AG10803 (cell line): ENCODE data around the gene PIGQ.

Experiments used
- DNase-seq: peaks from one replicate; pipeline ENCODE4 v3.0.0; 2010; ENCODE audit warnings: low read depth
- H3K4me3 ChIP-seq: 2 replicates; pipeline ENCODE4 v1.5.1; 2011; ENCODE audit warnings: mild to moderate bottlenecking, low read length, control low read depth
- TF ChIP-seq, protein P1 (sequence below): conservative IDR thresholded peaks from 2 replicates; pipeline ENCODE4 v1.5.1; 2011; ENCODE audit warnings: mild to moderate bottlenecking, low read length, control low read depth, inconsistent platforms

The PIGQ gene

DNA sequence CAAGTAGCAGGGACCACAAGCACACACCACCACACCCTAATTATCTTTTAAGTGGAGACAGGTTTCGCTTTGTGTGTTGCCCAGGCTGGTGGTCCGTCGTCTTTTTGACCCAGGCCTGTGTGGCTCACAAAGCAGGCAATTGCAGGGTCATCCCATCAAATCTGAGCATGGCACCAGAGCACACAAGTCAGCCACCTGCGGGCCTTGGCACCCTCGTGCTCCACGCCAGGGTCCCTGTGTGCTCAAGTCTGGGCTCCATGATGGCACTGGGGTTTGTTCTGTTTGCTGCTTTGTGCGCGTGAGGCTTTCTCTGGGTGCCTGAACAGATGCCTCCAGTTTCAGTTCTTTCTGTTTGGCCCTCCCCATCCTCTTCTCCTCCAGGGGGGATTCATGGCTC, 44.6 kb upstream of the PIGQ start:
- no peak overlapping the region for H3K4me3 ChIP-seq
- TF ChIP-seq, protein P1, sequence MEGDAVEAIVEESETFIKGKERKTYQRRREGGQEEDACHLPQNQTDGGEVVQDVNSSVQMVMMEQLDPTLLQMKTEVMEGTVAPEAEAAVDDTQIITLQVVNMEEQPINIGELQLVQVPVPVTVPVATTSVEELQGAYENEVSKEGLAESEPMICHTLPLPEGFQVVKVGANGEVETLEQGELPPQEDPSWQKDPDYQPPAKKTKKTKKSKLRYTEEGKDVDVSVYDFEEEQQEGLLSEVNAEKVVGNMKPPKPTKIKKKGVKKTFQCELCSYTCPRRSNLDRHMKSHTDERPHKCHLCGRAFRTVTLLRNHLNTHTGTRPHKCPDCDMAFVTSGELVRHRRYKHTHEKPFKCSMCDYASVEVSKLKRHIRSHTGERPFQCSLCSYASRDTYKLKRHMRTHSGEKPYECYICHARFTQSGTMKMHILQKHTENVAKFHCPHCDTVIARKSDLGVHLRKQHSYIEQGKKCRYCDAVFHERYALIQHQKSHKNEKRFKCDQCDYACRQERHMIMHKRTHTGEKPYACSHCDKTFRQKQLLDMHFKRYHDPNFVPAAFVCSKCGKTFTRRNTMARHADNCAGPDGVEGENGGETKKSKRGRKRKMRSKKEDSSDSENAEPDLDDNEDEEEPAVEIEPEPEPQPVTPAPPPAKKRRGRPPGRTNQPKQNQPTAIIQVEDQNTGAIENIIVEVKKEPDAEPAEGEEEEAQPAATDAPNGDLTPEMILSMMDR = no peak
- DNase-seq = no peak

DNA sequence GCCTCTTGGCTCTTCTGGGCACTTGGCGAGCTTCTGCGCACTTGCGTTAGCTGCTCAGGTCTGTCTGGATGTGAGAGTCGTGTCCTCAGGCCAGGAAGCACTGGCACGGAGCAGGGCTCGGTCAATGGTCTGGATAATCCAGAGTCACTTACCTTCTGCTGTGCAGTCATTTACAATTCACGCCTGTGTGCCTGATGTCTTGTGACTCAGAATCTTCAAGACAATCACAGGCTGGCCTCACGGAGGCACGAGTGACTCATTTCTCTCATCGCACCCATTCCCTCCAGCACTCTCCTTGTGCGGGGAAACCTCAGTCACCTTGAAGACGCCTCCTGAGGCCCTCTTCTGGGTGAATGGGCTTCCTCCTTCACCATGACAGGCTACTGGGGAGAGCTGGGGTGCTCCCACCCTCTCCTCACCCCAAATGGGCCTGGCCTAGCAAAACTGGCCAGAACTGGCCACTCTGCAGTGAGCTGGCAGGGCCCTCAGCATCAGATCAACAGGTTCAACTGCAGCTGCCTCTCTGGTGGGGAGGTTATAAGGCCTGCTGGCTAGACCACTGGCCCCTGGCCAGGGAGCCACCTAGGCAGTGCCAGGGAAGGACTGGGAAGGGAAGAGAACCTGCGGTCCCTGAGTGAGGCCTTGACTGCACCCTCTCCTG, 44.1 kb upstream of the PIGQ start:
- peak; percentile 82 for DNase-seq
- H3K4me3 ChIP-seq = peak overlapping the region; percentile 80

GRCh38 chr16:526181-527014, 43.4 kb upstream of the PIGQ start:
- DNase-seq = peak; percentile 40
- peak overlapping the region; percentile 80 for H3K4me3 ChIP-seq
- TF ChIP-seq, protein P1 = no peak

More for the DNA sequence above, 44.1 kb upstream of the PIGQ start:
- TF ChIP-seq, protein P1 = no peak

DNA sequence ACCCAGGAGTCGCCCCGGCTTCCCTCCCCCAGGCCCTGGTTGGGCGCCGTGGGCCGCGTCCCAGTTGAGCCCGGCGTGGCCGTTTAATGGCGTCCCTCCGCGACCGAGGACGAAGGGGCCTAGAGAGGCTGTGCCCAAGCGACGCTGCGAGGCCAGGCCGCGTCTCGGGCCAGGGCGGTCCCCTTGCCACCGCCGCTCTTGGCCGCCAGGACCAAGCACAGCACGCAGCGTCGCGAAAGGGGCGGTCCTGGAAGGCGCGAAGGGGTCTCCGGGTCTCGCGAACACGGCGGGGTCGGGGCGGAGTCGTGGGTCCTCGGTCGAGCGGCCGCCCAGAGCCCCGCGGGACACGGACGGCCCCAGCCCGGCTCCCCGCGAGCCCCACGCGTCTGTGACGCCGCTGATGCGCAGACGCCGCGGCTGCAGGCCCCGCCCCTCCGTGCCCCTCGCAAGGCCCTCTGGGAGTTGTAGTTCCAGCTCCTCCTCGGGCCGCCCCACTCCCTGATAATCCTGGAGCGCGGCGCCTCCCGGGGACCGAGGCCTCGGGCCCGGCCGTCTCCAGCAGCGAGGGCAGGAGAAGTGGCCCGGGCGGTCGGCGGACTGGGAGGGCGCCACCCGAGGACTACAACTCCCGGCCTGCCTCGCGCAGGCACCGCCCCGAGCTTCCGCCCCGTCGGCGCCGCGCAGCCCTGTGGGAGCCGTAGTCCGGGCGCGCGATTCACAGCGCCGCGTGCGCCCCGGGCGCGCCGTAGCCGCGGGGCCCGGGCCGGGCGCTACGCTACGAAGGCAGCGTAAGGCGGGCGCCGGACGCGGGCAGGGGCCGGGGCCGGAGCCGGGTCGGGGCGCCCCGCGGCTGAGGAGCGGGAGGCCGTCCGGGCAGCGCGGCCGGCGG, 42.5 kb upstream of the PIGQ start, which contains the start of gene CAPN15:
Gene CAPN15, plus strand, starts transcription at position 698 of the 889 bp plus-strand sequence. CDS start 19,127 bp downstream, outside the sequence.
- TF ChIP-seq, protein P1 = no peak
- H3K4me3 ChIP-seq = peak within 1 kb of the TSS; percentile 80
- DNase-seq = peak; percentile 83

DNA sequence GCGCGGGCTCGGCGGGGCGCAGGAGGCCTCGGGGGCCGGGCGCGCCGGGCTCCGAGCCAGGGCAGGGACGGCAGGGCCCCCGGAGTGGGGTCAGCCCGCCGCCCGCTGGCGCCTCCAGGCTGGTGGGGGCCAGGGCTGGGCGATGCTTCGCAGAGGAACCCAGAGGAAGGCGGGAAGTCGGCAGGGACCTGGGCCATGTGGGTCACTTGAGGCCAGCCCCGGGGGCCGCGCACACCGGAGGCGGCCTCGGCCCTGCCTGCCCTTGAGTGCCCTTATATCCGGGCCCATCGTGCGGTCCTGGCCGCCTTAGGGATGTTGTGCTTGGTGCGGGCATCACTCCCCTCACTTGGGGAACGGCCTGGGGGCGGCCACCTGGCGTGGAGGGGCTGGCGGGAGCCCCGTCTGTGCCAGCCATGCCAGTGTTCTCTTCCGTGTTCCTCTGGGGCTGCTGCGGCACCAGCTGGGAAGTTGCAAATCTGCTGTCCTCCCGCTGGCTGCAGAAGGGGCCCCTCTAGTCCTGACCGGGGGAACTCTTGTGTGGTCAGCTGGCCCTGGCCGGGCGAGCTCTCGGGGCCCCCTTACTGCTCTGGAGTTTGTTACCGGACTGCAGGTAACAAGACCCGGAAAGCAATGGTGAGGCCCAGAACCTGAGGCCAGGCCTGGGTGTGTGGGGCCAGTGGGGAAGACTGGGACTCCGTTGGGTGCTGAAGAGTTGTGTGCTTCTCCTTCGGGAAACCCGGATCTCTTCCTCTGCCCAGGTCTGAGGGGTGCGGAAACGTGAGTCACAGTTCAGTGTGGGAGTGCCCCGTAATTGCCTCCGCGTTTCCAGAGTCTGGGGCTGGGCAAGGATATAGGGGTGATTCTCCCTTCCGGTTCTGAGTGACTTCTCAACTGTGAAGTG, 41.4 kb upstream of the PIGQ start:
- peak; percentile 65 for DNase-seq
- peak overlapping the region; percentile 79 for H3K4me3 ChIP-seq
- TF ChIP-seq, protein P1 = no peak

GRCh38 chr16:529012-529575, 40.7 kb upstream of the PIGQ start:
- DNase-seq = no peak
- TF ChIP-seq, protein P1 = no peak
- peak overlapping the region; percentile 79 for H3K4me3 ChIP-seq
